ENCODE measurements around the gene FAM3C.
"Not testable (repeated sequence)": the region's sequence is repeated elsewhere in the genome, so short reads cannot be mapped to it uniquely, and the experiment has no call there.

FAM3C gene

GRCh38 chr7:121329191-121330052, 66.7 kb downstream of the FAM3C start:
- no peak for DNase-seq

DNA sequence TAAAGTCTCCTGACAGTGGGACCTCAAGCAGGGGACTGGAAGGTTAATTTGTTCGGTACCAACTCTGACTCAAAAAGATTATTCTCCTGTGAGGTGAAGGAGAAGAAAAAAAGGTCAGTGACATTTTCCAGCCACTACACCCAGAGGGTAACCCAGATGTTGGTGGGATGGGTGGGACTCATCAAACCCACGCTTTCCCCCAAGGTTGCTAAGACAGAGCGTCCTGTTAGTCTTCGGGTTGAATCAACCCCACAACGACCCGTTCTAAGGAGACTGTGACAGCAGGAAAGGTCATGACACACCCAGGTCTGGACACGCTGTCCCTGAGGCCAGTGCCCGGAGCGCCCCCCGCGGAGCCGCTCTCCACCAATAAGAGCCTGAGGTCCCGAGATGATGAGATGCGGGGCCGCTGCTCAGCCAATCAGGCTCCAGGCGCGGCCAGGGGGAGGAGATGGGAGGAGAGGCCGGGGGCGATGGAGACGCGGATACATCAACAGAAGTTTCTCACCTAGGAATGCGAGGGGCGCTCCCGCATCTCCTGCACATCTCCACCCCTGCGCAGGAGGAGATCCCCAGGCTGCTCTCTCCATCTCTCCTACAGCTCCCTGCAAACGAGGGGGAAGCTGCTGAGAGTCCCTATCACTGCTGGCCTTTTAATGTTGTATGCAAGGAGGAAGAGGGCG, 67.5 kb downstream of the FAM3C start, which contains the start of gene WNT16:
Gene WNT16, plus strand, starts transcription at position 493 of the 683 bp plus-strand sequence. CDS start 293 bp downstream, outside the sequence.
- no peak for DNase-seq

GRCh38 chr7:121327671-121328070, 68.4 kb downstream of the FAM3C start:
- no peak for DNase-seq

GRCh38 chr7:121323515-121324302, 72.4 kb downstream of the FAM3C start:
- no peak for DNase-seq

DNA sequence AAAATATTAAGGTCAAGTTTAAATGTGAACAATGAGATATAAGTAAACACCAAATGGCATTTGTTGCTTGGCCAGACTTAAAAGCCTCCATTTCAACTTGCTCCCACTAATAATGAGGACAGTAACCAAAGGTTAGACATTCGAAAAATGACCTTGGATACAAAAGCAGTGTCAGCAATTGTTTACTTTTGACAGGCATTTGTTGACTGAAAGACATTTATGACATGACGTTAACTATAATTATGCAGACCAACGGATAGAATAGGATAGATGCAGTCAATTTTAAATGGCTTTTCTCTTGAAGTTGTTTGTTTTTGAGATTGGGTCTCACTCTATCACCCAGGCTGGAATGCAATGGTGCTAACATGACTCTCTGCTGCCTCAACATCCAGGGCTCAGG, 73.6 kb downstream of the FAM3C start:
- no peak for DNase-seq

DNA sequence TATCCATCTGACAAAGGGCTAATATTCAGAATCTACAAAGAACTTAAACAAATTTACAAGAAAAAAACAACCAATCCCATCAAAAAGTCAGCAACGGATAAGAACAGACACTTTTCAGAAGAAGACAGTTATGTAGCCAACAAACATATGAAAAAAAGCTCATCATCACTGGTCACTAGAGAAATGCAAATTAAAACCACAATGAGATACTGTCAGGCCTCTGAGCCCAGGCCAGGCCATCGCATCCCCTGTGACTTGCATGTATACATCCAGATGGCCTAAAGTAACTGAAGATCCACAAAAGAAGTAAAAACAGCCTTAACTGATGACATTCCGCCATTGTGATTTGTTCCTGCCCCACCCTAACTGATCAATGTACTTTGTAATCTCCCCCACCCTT, 80.9 kb downstream of the FAM3C start:
- DNase-seq: not testable (repeated sequence)

DNA sequence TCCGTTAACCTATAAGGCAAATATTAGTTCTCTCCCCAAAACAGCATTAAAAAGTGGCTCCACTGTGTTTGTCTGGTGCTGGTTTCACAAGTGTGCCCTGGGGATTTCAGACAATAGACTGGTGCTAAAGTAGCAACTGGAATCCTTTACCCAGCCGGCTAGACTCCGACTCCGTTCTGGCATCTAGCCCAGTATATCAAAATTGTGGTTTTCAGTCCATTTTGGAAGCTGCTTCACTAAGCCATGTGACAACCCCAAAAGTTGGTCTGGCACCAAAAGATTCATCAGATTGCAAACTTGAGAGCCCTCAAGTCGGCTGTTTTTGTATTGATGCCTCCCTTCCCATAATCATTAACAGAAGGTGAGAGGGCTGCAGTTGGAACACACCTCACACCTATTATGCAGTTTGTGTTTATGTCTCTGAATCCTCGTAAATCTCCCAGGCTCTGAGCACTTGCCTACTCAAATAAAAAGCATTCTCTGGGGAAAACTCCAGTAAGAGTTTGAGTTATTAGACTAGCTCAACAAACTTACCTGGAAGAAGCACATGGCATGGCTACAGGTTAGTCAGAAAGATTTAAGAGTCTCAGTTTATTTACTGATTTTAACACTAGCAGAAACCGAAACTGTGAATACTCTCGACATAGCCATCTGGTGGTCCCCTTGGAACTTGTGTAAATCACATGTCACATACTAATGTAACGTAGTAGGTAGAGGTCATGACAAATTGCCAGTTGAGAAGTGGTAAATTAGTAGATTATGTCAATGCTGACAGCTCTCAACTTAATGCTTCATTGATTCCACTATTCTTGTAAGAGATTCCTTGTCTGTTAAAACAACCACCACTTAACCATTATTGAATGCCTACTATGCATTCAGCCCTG, 82.1 kb downstream of the FAM3C start:
- DNase-seq: no peak

GRCh38 chr7:121313220-121313792, 82.8 kb downstream of the FAM3C start:
- DNase-seq: no peak

DNA sequence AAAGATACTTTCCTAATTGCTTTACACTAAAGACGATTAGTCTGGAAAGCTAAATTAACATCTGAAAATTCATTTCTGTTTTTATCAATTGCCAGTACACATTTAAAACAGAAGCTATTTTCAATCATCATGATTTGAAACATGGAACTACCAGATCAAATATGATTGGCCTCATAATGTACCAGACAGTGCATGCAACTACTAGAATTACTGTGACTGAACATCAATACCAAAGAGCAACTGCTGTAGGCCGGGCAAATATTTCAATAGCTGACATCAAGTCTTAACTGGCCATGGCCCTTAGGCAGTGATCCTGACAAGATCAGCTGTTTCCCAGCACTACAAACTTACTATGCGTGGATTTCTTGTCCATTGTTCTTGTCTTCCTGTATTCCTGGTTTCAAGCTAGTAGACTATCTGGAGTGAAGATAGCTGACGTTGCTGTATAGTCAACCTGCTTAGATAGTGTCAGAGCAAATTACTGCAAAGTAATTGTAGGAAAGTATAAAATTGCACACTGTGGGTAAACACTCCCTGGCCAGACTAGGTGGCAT, 89.0 kb downstream of the FAM3C start:
- no peak for DNase-seq

- no peak for DNase-seq
Observed at GRCh38 chr7:121306565-121306964, 89.5 kb downstream of the FAM3C start.

DNA sequence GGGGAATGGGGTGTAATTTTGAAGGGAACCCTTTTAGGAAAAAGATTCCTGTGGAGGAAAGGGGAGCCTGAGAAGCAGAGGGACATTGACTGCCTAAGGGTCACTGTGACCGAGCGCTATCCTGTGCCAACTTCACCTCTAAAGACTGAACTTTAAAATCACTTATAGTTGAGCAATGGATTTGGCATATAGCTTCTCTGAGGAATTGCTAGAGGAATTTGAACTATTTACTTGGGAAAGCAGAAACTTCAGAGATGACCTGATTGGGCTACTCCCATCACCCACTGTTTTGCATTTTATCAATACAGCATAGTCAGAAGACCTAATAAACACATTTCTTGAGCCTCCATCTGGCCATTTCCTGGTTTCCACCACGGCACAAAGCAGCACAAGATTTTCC, 91.0 kb downstream of the FAM3C start:
- no peak for DNase-seq

- no peak for DNase-seq
Observed at GRCh38 chr7:121304102-121304658, 91.9 kb downstream of the FAM3C start.

DNA sequence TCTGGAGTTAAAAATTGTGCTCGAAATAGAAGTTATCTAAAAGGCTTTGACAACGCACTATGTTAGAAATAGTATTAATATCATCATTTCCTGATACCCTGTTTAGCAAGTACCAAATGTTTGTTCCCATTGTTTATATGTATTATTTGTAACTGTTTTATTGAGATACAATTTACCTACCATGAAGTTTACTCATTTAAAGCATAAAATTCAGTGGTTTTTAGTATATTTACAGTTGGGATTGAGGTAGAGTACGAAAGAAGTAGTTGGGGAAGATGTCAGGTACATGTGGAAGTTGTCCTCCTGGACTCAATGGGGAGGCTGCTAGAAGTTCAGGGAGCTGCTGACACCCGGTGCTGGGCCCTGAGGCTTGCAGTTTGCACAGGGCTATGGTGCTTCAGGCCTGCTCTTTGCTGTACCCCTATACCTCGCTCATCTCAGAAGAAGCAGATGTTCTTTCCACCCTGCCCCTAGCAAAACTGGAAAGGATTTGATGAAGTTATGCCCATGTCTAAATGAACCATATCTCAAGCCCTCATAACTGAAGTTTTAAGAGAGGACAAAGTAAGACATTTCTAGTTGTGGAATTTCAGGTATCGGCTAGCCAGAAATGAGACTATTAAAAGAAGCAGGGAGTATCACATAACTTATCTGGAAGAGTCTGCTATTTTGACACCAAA, 92.5 kb downstream of the FAM3C start:
- no peak for DNase-seq

DNA sequence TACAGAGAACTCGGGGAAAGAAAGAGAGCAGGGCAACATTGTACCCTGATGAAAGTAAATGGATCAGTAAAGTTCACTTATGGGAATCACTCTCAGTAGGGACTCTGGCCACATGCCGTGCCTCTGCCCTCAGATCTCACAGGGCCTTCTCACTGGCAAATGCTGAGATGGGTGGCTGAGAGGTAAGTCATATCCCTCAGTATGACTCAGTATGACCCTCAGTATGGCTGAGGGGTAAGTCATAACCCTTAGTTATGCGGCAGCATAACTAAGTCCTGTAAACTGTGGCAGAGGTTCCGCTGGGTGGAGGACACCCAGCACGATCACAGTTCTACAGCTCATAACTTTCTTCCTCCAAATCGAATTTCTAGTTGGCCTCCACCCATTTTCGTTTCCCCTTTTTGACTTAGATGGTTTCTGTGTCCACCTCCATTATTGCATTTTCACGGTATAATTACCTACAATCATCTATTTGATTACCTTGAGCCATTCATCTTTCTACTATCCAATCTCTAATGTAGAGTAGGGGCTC, 93.8 kb downstream of the FAM3C start:
- no peak for DNase-seq

- no peak for DNase-seq
Observed at GRCh38 chr7:121301446-121302213, 94.5 kb downstream of the FAM3C start.

DNA sequence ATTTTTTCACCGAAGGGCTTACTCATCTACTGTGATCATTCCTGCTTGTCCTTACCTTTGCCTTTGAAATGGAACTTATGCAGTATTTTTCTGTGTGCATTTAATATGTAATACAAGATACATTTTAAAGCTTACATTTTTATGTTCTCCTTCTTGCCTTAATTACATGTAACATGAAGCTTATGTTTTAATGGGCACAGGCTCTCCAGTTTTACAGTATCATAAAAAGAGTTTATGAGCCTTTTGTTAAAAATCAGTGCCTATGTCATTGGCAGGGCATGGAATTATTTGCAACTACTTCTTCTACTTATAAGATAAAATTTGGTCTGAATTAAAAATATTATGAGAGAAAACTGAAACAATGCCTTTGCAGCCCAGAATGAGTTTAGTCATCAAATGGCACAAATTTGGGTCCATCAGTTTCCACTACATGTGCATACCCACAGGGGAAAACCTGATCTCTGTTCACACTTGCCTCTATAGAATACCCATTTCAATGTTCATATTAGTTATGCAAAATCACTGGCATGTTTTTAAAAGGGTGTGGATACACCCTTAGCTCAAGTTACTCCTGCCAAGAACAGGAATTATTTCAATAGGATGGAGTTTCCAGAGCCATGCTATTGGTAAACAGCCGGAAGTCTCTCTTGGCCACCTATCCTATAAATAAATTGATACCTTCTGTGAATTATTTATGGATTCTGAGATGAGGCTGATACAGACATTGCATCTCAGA, 95.3 kb downstream of the FAM3C start:
- no peak for DNase-seq

All from stimulated activated CD4-positive, alpha-beta T cell treated with anti-CD3 and anti-CD28 coated beads, Interleukin-12 subunit alpha, Interleukin-12 subunit beta, amount 100 ng/mL, for 4 hours (primary cell).